RWPE2 (cell line): ENCODE data around the gene RPRML.
A peak's percentile ranks its signal among the peaks of the same experiment; 100 is the strongest.

ENCODE experiments used
- ATAC-seq: fragments of 200-7000 bp; cut with Tn5 transposase; 3 replicates; pipeline ENCODE4 v1.9.1; 2021; ENCODE audit warnings: low read depth
- DNase-seq: peaks from one replicate; pipeline ENCODE4 v3.0.0-alpha.2; 2020; ENCODE audit warnings: low spot score
- H3K27ac ChIP-seq: fragments of 450-650 bp; 2 replicates; pipeline ENCODE4 v1.5.1; 2017; ENCODE audit warnings: mild to moderate bottlenecking; ENCODE audit not compliant: poor library complexity, severe bottlenecking
- H3K27me3 ChIP-seq: fragments of 250-450 bp; sonication (Bioruptor Pico); 2 replicates; pipeline ENCODE4 v1.5.1; 2021; ENCODE audit warnings: mild to moderate bottlenecking, moderate library complexity; ENCODE audit not compliant: insufficient read depth, poor library complexity, severe bottlenecking
- H3K36me3 ChIP-seq: fragments of 250-450 bp; sonication (Bioruptor Pico); 2 replicates; pipeline ENCODE4 v1.5.1; 2020; ENCODE audit warnings: low read depth, mild to moderate bottlenecking, moderate library complexity
- H3K4me1 ChIP-seq: fragments of 250-450 bp; sonication (Bioruptor Pico); 2 replicates; pipeline ENCODE4 v1.5.1; 2021; ENCODE audit warnings: mild to moderate bottlenecking, moderate library complexity; ENCODE audit not compliant: insufficient read depth, poor library complexity, severe bottlenecking
- H3K4me3 ChIP-seq: fragments of 250-450 bp; sonication (Bioruptor Pico); 2 replicates; pipeline ENCODE4 v1.5.1; 2021; ENCODE audit warnings: mild to moderate bottlenecking, moderate library complexity; ENCODE audit not compliant: severe bottlenecking
- H3K9me3 ChIP-seq: fragments of 250-450 bp; sonication (Bioruptor Pico); 2 replicates; pipeline ENCODE4 v1.5.1; 2021; ENCODE audit warnings: mild to moderate bottlenecking, moderate library complexity; ENCODE audit not compliant: severe bottlenecking
- CTCF ChIP-seq: fragments of 450-650 bp; IDR thresholded peaks from one replicate; pipeline ENCODE4 v1.5.1; 2017; ENCODE audit warnings: mild to moderate bottlenecking, moderate library complexity; ENCODE audit not compliant: poor library complexity, severe bottlenecking

RPRML gene

GRCh38 chr17:46935658-46936266 lies 43.3 kb downstream of the RPRML start:
- no peaks in the 10 kb centered on the region for H3K9me3 ChIP-seq
- ATAC-seq (no peak), DNase-seq (no peak)
- H3K27ac ChIP-seq: no peak overlapping the region
- H3K4me1 ChIP-seq: no peaks in the 10 kb centered on the region
- no peak for TF ChIP-seq CTCF
- peaks cover 90% of the 10 kb centered on the region for H3K36me3 ChIP-seq
- no peak overlapping the region for H3K4me3 ChIP-seq
- H3K27me3 ChIP-seq: no peaks in the 10 kb centered on the region

GRCh38 chr17:46931596-46931995 lies 47.5 kb downstream of the RPRML start:
- H3K36me3 ChIP-seq: peaks cover 72% of the 10 kb centered on the region
- DNase-seq: no peak

GRCh38 chr17:46930051-46930450 lies 49.0 kb downstream of the RPRML start:
- peaks cover 15% of the 10 kb centered on the region for H3K4me1 ChIP-seq
- H3K27me3 ChIP-seq: no peaks in the 10 kb centered on the region
- ATAC-seq: no peak
- peak overlapping the region; percentile 64 for H3K27ac ChIP-seq
- no peak for DNase-seq
- peaks cover 66% of the 10 kb centered on the region for H3K36me3 ChIP-seq
- no peak for TF ChIP-seq CTCF
- no peak overlapping the region for H3K4me3 ChIP-seq
- no peaks in the 10 kb centered on the region for H3K9me3 ChIP-seq

More at GRCh38 chr17:46931596-46931995, 47.5 kb downstream of the RPRML start:
- Histone ChIP-seq H3K27ac (no peak overlapping the region), H3K4me1 (peaks cover 15% of the 10 kb centered on the region), H3K27me3 (no peaks in the 10 kb centered on the region), H3K4me3 (no peak overlapping the region), H3K9me3 (no peaks in the 10 kb centered on the region)
- TF ChIP-seq CTCF: no peak
- ATAC-seq: no peak

- H3K36me3 ChIP-seq: peaks cover 60% of the 10 kb centered on the region
Measured at GRCh38 chr17:46929413-46929812, 49.6 kb downstream of the RPRML start.

More at GRCh38 chr17:46929413-46929812, 49.6 kb downstream of the RPRML start:
- H3K9me3 ChIP-seq: no peaks in the 10 kb centered on the region
- peak overlapping the region; percentile 64 for H3K27ac ChIP-seq
- ATAC-seq: peak; percentile 97
- DNase-seq: no peak
- H3K4me1 ChIP-seq: peaks cover 18% of the 10 kb centered on the region
- H3K4me3 ChIP-seq: no peak overlapping the region
- no peak for TF ChIP-seq CTCF
- H3K27me3 ChIP-seq: no peaks in the 10 kb centered on the region
